HCT116 (cell line): ENCODE measurements around the gene PROX2.

ENCODE experiments used
- CBX3 ChIP-seq: IDR thresholded peaks from 2 replicates; pipeline ENCODE4 v1.6.1; 2012; ENCODE audit warnings: low read depth
- CTCF ChIP-seq, 3 experiments: fragments of 200-600 bp in 1 of 3; sonication (generic) in 1 of 3; IDR thresholded peaks in 2 of 3; conservative IDR thresholded peaks in 1 of 3; 2 replicates each; pipeline ENCODE4 v1.5.1; 2012 to 2017; ENCODE audit warnings: low read depth in 2 of 3, low read length in 2 of 3, antibody characterized with exemption in 1 of 3, borderline replicate concordance in 1 of 3, control low read depth in 1 of 3, mild to moderate bottlenecking in 1 of 3, mixed read lengths in 1 of 3, mixed run types in 1 of 3, moderate library complexity in 1 of 3; ENCODE audit not compliant: insufficient read depth in 1 of 3
- EZH2 ChIP-seq: fragments of 200-600 bp; sonication (generic); IDR thresholded peaks from 2 replicates; pipeline ENCODE4 v1.6.1; 2017; ENCODE audit warnings: antibody characterized with exemption, mixed run types
- EZH2phosphoT487 ChIP-seq: fragments of 200-600 bp; IDR thresholded peaks from 2 replicates; pipeline ENCODE4 v1.6.1; 2018; ENCODE audit warnings: antibody characterized with exemption, borderline replicate concordance
- POLR2A ChIP-seq: IDR thresholded peaks from 2 replicates; pipeline ENCODE4 v1.7.0; 2011; ENCODE audit warnings: borderline replicate concordance; ENCODE audit not compliant: insufficient read depth, insufficient read length; ENCODE audit errors: extremely low read depth
- POLR2AphosphoS5 ChIP-seq: IDR thresholded peaks from 2 replicates; pipeline ENCODE4 v1.6.1; 2011; ENCODE audit warnings: mild to moderate bottlenecking, low read depth, low read length, moderate library complexity
- ZBTB33 ChIP-seq: IDR thresholded peaks from 2 replicates; pipeline ENCODE4 v1.6.1; 2011; ENCODE audit warnings: mild to moderate bottlenecking, low read length, moderate library complexity; ENCODE audit not compliant: insufficient replicate concordance; ENCODE audit errors: extremely low read depth

- TF ChIP-seq CTCF (IDR thresholded peaks at IDR 0.05 in 2 of 3, conservative IDR thresholded peaks at IDR 0.05 in 1 of 3; ENCODE audit: borderline replicate concordance in 1 of 3, insufficient read depth in 1 of 3, low read depth in 2 of 3, low read length in 2 of 3), result no peak
- no peak for TF ChIP-seq EZH2
- no peak for TF ChIP-seq ZBTB33
- TF ChIP-seq POLR2A, result no peak
- TF ChIP-seq POLR2AphosphoS5, result no peak
- no peak for TF ChIP-seq EZH2phosphoT487
- no peak for TF ChIP-seq CBX3
Observed at GRCh38 chr14:74898083-74898482, 22.1 kb upstream of the PROX2 start.
